Liver (tissue), 3 donors: ENCODE results near the gene KIAA0513.

ENCODE experiments used
- TAF1 ChIP-seq: conservative IDR thresholded peaks from 2 replicates; pipeline ENCODE4 v1.6.1; 2016; ENCODE audit warnings: antibody characterized with exemption, mild to moderate bottlenecking
- TF ChIP-seq, protein P1 (sequence below): fragments of 150-350 bp; IDR thresholded peaks from 2 replicates; pipeline ENCODE4 v1.5.1; 2017; ENCODE audit warnings: improper control_type of control experiment, low read depth, low read length; ENCODE audit not compliant: missing input control
- TF ChIP-seq, protein P2 (sequence below): IDR thresholded peaks from 2 replicates; pipeline ENCODE4 v1.6.1; 2016; ENCODE audit warnings: antibody characterized with exemption
- donor health status: healthy.
- donor health status: healthy.

DNA sequence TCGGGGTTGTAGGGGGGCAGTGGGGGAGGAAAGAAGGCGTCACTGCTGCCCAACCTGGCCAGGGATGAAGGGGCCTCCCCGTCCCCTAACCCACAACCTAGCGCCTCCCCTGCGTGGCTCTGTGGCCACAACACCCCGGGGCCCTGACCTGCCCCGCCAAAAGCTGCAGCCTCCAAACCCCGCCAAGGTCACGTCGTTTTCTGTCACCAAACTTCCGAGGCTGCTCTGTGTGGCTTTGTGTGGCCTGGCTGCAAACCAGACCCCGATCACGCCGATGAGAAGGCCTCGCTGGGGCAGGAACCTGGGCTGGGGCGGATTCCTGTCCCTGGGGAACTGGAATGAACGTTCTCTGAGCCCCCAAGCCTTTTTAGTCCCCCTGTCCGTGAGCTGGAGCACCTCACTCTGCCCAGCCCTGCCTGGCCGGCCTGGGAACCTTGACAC lies 115.2 kb downstream of the KIAA0513 start:
- TF ChIP-seq, protein P1, sequence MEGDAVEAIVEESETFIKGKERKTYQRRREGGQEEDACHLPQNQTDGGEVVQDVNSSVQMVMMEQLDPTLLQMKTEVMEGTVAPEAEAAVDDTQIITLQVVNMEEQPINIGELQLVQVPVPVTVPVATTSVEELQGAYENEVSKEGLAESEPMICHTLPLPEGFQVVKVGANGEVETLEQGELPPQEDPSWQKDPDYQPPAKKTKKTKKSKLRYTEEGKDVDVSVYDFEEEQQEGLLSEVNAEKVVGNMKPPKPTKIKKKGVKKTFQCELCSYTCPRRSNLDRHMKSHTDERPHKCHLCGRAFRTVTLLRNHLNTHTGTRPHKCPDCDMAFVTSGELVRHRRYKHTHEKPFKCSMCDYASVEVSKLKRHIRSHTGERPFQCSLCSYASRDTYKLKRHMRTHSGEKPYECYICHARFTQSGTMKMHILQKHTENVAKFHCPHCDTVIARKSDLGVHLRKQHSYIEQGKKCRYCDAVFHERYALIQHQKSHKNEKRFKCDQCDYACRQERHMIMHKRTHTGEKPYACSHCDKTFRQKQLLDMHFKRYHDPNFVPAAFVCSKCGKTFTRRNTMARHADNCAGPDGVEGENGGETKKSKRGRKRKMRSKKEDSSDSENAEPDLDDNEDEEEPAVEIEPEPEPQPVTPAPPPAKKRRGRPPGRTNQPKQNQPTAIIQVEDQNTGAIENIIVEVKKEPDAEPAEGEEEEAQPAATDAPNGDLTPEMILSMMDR = no peak
- TF ChIP-seq TAF1 = no peak
- TF ChIP-seq, protein P2, sequence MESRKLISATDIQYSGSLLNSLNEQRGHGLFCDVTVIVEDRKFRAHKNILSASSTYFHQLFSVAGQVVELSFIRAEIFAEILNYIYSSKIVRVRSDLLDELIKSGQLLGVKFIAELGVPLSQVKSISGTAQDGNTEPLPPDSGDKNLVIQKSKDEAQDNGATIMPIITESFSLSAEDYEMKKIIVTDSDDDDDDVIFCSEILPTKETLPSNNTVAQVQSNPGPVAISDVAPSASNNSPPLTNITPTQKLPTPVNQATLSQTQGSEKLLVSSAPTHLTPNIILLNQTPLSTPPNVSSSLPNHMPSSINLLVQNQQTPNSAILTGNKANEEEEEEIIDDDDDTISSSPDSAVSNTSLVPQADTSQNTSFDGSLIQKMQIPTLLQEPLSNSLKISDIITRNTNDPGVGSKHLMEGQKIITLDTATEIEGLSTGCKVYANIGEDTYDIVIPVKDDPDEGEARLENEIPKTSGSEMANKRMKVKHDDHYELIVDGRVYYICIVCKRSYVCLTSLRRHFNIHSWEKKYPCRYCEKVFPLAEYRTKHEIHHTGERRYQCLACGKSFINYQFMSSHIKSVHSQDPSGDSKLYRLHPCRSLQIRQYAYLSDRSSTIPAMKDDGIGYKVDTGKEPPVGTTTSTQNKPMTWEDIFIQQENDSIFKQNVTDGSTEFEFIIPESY = no peak
